Endothelial cell of umbilical vein (primary cell): ENCODE results near the gene RPS6KA5.

ENCODE experiments used
- CTCF ChIP-seq, 2 donors: IDR thresholded peaks; 1 replicate in 1 of 2; 2 replicates in 1 of 2; pipeline ENCODE4 v1.5.1; 2011; ENCODE audit warnings: low read length in 2 of 2, mild to moderate bottlenecking in 2 of 2, moderate library complexity in 2 of 2, control low read depth in 1 of 2, inconsistent platforms in 1 of 2, low read depth in 1 of 2; ENCODE audit not compliant: insufficient read depth in 1 of 2; ENCODE audit errors: extremely low read depth in 1 of 2
- EZH2 ChIP-seq: IDR thresholded peaks from 2 replicates; pipeline ENCODE4 v1.6.1; 2012; ENCODE audit warnings: borderline replicate concordance, low read depth, mild to moderate bottlenecking, moderate library complexity, low read length, inconsistent platforms; ENCODE audit not compliant: severe bottlenecking
- FOS ChIP-seq: IDR thresholded peaks from 2 replicates; pipeline ENCODE4 v1.6.1; 2011; ENCODE audit warnings: mild to moderate bottlenecking, low read length, moderate library complexity, borderline replicate concordance; ENCODE audit not compliant: insufficient read depth
- JUN ChIP-seq: IDR thresholded peaks from 2 replicates; pipeline ENCODE4 v1.6.1; 2011; ENCODE audit warnings: borderline replicate concordance, low read depth; ENCODE audit not compliant: insufficient read length, insufficient read depth
- MYC ChIP-seq: IDR thresholded peaks from one replicate; pipeline ENCODE4 v1.6.1; 2011; ENCODE audit warnings: mild to moderate bottlenecking, low read depth, low read length
- POLR2A ChIP-seq: IDR thresholded peaks from 2 replicates; pipeline ENCODE4 v1.6.1; 2012; ENCODE audit warnings: low read depth, mild to moderate bottlenecking, control low read depth, low read length
- POLR2AphosphoS5 ChIP-seq: IDR thresholded peaks from 2 replicates; pipeline ENCODE4 v1.6.1; 2012; ENCODE audit warnings: low read depth, mild to moderate bottlenecking, control low read depth, low read length, moderate library complexity; ENCODE audit not compliant: insufficient read depth

- TF ChIP-seq CTCF (IDR thresholded peaks at IDR 0.05; ENCODE audit: extremely low read depth in 1 of 2, insufficient read depth in 1 of 2, low read depth in 1 of 2, low read length in 2 of 2) (no peak), POLR2A (no peak), EZH2 (no peak), JUN (no peak), MYC (no peak), POLR2AphosphoS5 (no peak), FOS (no peak)
These were observed 32.9 kb downstream of the RPS6KA5 start for GRCh38 chr14:91027561-91027960.
